ENCODE data around the gene FAR2.

Gene FAR2

DNA sequence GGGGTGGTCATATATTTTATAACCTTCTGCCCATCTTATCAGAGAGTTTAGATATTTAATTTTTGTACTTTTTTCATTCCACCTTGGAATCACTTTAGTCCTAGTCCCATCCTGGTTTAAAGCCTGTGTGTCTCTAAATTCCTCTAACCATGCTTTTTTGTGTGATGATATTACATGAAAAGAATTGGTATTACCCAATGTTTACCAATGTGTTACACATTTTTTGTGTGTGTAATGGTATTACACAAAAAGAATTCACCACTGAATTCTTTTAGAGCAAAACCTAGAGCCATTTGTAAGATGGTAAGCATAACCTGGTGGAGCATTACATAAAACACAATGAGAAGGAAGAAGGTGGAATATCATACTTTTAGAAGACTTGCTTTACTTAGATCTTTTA is 77.5 kb downstream of the FAR2 start:
- TF ChIP-seq ZFX (IDR thresholded peaks at IDR 0.05; ENCODE audit: borderline replicate concordance) = no peak
- TF ChIP-seq CTCF (IDR thresholded peaks at IDR 0.05) = no peak

DNA sequence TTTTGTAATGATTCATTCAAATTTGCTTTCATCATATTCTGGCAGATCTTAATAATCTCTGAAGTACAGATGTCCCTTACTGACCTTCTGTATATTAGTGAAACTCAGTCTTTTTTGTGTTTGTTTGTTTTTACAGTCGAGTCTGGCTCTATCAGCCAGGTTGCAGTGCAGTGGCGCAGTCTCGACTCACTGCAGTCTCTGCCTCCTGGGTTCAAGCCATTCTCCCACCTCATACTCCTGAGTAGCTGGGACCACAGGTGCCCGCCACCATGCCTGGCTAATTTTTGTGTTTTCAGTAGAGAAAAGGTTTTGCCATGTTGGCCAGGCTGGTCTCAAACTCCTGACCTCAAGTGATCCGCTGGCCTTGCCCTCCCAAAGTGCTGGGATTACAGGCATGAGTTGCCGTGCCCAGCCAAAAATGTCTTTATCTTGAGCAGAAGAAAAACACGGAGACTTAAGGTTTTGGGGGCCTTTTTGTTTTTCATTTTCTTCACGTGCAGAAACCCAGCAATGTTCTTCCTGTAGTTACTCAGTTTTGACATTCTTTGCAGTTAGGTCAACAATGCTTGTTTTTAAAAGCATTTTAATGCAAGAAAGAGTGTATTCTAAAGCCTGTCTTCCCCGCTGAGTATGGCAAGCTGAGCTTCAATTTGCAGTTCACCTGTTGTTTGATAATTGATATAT is 79.5 kb downstream of the FAR2 start:
- TF ChIP-seq ZFX (IDR thresholded peaks at IDR 0.05; ENCODE audit: borderline replicate concordance) (no peak), CTCF (IDR thresholded peaks at IDR 0.05) (no peak)
- H3K27ac ChIP-seq = no peak overlapping the region

More for the DNA sequence above, 77.5 kb downstream of the FAR2 start:
- no peak overlapping the region for H3K27ac ChIP-seq

DNA sequence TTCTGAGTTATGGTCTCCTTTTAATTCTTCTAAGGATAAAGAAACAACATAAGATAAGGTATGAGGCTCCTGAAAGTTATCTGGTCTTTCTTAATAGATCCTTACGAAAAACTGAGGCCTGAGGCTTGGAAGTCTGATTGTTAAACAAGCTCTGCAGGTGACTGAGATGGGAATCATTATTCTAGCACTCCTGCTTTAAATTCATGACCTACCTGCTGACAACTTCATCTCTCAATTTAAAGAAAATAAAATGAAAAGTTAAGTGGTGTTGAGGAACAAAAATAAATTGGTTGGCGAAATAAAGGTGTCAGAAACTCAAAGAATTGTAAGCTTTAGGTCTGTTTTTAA is 80.1 kb downstream of the FAR2 start:
- TF ChIP-seq ZFX (IDR thresholded peaks at IDR 0.05; ENCODE audit: borderline replicate concordance) (no peak), CTCF (IDR thresholded peaks at IDR 0.05) (no peak)
- H3K27ac ChIP-seq = no peak overlapping the region

DNA sequence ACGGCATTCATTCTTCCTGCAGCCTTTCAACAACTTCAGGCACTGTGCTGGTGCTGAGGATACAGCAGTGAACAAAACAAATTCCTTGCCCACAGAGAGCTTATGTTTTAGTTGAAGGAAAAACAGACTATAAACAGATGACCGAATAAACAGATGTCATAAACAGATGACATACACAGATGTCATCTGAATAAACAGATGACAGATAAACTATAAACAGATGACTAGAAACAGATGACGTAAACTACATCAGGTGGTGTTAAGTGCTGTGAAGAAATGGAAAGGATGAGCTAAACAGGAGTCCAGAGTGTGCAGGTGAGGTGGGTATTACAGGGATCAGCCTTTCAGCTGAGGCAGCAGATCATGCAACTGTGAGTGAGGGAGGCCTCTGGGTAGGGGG is 80.9 kb downstream of the FAR2 start:
- H3K27ac ChIP-seq = no peak overlapping the region
- no peak for TF ChIP-seq CTCF (IDR thresholded peaks at IDR 0.05)
- no peak for TF ChIP-seq ZFX (IDR thresholded peaks at IDR 0.05; ENCODE audit: borderline replicate concordance)

DNA sequence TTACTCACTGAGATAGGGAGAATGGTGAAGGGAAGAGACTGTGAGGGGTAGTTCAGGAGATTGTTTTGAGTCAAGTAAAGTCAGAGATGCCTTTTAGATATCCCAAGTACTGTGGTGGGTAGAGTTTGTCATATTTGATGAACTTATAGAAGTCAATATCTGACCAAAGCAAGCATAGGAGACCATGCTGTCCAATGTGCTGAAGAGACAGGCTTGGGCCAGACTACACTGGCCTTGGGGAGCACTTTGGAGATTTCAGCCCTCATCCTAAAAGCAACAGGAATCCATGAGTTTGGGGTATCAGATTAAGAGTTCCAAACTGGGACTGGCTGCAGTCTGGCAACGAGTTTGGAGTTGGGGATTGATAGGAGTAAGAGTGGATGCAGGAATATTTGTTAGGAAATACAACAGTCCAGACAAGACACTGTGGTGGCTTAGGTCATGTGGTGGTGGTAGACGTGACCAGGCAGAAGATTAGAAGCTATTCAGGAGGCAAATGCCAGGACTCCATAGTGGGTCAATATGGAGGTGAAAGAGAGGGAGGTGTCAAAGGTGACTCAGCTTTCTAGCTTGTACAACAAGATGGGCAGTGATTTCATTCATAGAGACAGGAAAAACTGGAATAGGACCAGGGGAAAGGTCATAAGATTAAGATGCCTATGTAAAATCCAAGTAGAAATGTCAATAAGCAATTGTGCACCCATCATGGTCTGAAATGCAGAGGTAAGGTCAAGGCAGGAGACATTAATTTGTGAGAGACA is 81.9 kb downstream of the FAR2 start:
- no peak overlapping the region for H3K27ac ChIP-seq
- no peak for TF ChIP-seq ZFX (IDR thresholded peaks at IDR 0.05; ENCODE audit: borderline replicate concordance)
- TF ChIP-seq CTCF (IDR thresholded peaks at IDR 0.05) = no peak

DNA sequence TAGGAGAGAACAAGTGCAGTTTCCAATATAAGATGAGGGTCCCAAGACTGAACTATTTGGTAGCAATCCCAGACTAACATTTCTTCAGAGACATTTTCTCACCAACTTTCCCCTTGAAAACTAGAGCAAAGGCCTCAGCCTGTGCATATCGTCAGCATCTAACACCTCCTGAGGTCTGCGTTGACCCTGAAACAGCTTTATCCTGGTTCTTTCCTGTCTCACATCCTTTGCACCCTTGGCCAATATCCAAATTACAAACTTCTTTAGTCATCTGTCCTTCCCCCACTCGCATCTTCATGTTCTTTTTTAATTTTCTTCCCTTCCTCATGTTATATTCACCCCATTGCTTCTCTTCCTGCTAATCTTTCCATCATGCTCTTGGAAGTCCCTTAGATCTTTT is 83.0 kb downstream of the FAR2 start:
- H3K27ac ChIP-seq = no peak overlapping the region
- no peak for TF ChIP-seq CTCF (IDR thresholded peaks at IDR 0.05)
- TF ChIP-seq ZFX (IDR thresholded peaks at IDR 0.05; ENCODE audit: borderline replicate concordance) = no peak

DNA sequence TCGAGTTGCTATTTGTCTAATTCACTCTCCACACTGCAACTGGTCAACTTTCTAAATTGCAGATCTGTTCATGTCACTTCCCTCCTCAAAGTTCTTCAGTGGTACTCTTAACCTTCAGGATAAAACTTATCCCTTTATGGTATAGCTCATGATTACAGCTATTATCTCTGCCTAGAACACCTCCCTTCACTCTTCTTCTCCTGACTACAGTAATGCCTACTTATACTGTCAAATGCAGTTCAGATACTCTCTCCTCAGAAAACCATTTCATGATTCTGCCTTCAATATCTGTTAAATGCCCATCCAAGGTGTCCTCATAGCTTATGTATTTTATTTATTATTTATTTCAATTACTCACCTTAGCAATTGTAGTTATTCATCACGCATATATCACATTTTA is 85.5 kb downstream of the FAR2 start:
- TF ChIP-seq CTCF (IDR thresholded peaks at IDR 0.05) = no peak
- no peak overlapping the region for H3K27ac ChIP-seq
